Nephron progenitor cell (in vitro differentiated cells): ENCODE data around the gene ADAMTSL3.

Experiments used
- DNase-seq: peaks from one replicate; pipeline ENCODE4 v3.0.0; 2021
- H3K27ac Mint-ChIP-seq: 2 replicates; pipeline ENCODE4 v1.8.0; 2021; ENCODE audit warnings: mild to moderate bottlenecking, moderate library complexity, mixed read lengths
- H3K27me3 Mint-ChIP-seq: 2 replicates; pipeline ENCODE4 v1.8.0; 2021; ENCODE audit warnings: mild to moderate bottlenecking, low read depth, mixed read lengths; ENCODE audit not compliant: poor library complexity
- H3K36me3 Mint-ChIP-seq: 2 replicates; pipeline ENCODE4 v1.8.0; 2021; ENCODE audit warnings: low read depth, mixed read lengths
- H3K4me1 Mint-ChIP-seq: 2 replicates; pipeline ENCODE4 v1.8.0; 2021; ENCODE audit warnings: mixed read lengths
- H3K4me3 Mint-ChIP-seq: 2 replicates; pipeline ENCODE4 v1.8.0; 2021; ENCODE audit warnings: mild to moderate bottlenecking, moderate library complexity, mixed read lengths
- H3K9me3 Mint-ChIP-seq: 2 replicates; pipeline ENCODE4 v1.8.0; 2021; ENCODE audit warnings: mild to moderate bottlenecking, moderate library complexity, mixed read lengths
- TF ChIP-seq, protein P1 (sequence below): fragments of 200-600 bp; sonication (generic); IDR thresholded peaks from 2 replicates; pipeline ENCODE4 v1.5.0; 2021; ENCODE audit warnings: antibody characterized with exemption

ADAMTSL3 gene

DNA sequence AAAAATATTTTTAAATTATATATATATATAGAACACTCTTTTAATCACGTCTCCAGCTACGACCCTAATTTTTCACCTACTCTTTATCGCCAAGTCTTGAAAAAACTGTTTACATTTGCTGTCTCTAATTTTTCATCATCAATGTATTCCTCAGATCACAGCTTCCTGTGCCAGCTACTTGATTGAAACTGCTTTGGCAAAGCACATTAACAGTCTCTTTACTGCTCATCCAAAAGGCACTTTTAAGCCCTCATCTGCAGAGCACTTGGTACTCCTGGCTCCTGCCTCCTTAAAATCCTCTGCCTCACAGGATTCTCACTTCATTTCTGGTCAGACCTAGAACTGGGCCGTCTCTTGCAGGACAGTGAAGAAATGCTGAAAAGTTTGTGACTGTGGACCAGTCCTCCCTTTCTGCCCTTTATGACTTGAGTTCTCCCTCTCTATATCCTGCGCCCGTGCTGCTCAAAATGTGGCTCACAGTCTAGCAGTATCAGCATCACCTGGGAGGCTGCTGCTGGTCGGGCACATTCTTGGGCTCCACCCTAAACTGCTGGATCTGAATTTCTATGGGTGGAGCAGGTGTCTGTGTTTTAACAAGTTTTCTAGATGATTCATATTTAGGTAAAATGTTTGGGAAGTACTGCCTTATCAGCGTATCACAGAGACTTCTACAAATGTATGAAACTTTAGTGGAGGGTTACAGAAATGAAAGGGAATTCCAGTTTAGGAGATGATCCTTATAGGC lies 196.8 kb downstream of the ADAMTSL3 start:
- TF ChIP-seq, protein P1, sequence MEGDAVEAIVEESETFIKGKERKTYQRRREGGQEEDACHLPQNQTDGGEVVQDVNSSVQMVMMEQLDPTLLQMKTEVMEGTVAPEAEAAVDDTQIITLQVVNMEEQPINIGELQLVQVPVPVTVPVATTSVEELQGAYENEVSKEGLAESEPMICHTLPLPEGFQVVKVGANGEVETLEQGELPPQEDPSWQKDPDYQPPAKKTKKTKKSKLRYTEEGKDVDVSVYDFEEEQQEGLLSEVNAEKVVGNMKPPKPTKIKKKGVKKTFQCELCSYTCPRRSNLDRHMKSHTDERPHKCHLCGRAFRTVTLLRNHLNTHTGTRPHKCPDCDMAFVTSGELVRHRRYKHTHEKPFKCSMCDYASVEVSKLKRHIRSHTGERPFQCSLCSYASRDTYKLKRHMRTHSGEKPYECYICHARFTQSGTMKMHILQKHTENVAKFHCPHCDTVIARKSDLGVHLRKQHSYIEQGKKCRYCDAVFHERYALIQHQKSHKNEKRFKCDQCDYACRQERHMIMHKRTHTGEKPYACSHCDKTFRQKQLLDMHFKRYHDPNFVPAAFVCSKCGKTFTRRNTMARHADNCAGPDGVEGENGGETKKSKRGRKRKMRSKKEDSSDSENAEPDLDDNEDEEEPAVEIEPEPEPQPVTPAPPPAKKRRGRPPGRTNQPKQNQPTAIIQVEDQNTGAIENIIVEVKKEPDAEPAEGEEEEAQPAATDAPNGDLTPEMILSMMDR = no peak
- no peak for DNase-seq
- no peaks in the 10 kb centered on the region for H3K4me1 Mint-ChIP-seq

DNA sequence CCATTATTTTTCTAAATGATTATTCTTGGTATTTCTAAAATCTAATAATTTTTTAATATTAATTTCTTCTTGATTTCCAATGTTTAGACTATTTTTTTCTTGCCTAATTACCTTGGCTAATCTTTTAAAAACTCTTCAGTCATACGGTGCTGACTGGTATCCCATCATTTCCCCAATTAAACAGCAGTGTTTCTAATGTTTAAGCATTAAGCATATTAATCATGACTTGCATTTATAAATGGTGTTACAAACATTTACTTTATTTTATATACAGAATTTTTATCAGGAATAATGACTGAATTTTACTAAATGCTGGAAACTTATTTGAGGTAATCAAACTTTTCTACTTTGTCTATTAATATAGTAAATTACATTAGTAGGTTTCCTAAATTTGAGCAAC lies 199.3 kb downstream of the ADAMTSL3 start:
- TF ChIP-seq, protein P1 = no peak
- DNase-seq = no peak
- no peak overlapping the region for H3K4me3 Mint-ChIP-seq
- H3K27me3 Mint-ChIP-seq = peaks cover 14% of the 10 kb centered on the region
- H3K4me1 Mint-ChIP-seq = no peaks in the 10 kb centered on the region
- H3K36me3 Mint-ChIP-seq = no peaks in the 10 kb centered on the region
- H3K9me3 Mint-ChIP-seq = no peaks in the 10 kb centered on the region
- H3K27ac Mint-ChIP-seq = no peak overlapping the region

More for the DNA sequence above, 196.8 kb downstream of the ADAMTSL3 start:
- Mint-ChIP-seq H3K9me3 (no peaks in the 10 kb centered on the region), H3K27ac (peak overlapping the region; percentile 21), H3K4me3 (no peak overlapping the region), H3K36me3 (no peaks in the 10 kb centered on the region), H3K27me3 (peaks cover 17% of the 10 kb centered on the region)

DNA sequence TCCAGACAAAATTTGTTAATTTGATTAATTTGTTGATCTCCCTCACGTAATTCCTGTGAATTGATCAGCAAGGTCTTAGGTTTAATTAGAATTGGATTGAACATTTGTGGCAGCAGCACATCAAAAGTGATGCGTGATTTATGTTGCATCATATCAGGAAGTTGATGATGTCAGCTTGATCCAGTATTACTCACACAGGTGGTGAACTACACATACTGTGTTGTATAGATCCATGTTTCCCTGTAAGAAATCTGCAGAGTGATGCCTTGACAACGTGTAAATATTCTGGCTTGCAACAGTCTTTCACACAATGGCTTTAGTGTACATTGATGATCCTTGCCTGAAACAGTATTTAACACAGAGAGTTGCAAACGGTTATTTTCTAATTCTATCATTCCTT lies 200.4 kb downstream of the ADAMTSL3 start:
- Mint-ChIP-seq H3K36me3 (no peaks in the 10 kb centered on the region), H3K27ac (no peak overlapping the region), H3K4me1 (no peaks in the 10 kb centered on the region), H3K4me3 (no peak overlapping the region), H3K27me3 (peaks cover 10% of the 10 kb centered on the region), H3K9me3 (no peaks in the 10 kb centered on the region)
- no peak for DNase-seq
- TF ChIP-seq, protein P1 = no peak

DNA sequence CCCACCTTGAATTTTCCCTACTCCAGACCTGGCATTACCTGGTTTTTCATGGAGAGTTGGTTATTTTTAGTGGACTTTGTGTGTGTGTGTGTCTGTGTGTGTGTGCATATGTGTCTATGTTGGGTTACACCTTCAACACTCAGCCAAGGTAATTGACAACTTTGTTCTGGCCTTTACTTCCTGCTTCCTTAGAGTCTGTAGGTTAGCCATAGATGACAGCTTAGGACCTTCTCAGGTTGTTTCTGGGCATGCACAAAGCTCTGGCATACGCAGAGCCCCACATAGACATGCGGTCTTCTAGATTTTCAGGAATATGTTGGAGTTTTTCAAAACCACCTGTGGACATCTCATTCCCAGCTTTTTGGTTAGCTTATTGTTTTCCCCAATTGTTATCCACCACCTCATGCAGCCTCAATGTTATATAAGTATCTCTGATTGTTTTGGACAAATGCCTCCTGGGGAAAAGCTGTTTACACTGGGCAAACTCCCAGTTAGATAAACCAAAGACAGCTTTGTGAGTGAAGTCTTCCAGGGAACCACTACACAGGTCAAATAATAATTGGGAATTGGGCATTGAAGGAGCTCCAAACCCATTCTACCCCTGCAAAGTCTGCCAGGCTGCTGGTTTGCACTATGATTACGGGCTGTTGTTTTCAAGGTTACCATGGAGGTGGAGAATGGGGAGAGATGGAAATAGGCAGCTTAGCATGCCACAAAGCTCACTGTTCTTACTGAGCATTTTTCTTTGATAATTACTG lies 201.2 kb downstream of the ADAMTSL3 start:
- H3K4me3 Mint-ChIP-seq = no peak overlapping the region
- peaks cover 4% of the 10 kb centered on the region for H3K36me3 Mint-ChIP-seq
- peaks cover 5% of the 10 kb centered on the region for H3K9me3 Mint-ChIP-seq
- TF ChIP-seq, protein P1 = no peak
- H3K27ac Mint-ChIP-seq = no peak overlapping the region
- H3K27me3 Mint-ChIP-seq = peaks cover 6% of the 10 kb centered on the region
- H3K4me1 Mint-ChIP-seq = no peaks in the 10 kb centered on the region
- DNase-seq = no peak

DNA sequence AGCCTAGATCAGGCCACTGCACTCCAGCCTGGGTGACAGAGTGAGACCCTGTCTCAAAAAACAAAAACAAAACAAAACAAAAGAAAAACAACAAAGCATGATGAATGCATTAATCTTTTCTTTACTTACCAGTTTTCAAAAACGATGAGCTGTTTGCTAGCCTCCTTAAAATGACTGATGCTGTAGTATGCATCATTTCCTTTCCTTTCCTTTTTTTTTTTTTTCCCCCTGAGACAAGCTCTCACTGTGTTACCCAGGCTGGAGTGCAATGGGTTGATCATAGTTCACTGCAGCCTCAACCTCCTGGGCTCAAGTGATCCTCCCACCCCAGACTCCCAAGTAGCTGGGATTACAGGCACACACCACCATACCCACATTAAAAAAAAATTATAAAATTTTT lies 202.0 kb downstream of the ADAMTSL3 start:
- Mint-ChIP-seq H3K27ac (no peak overlapping the region), H3K9me3 (peaks cover 13% of the 10 kb centered on the region), H3K27me3 (peaks cover 4% of the 10 kb centered on the region), H3K36me3 (peaks cover 5% of the 10 kb centered on the region), H3K4me3 (no peak overlapping the region), H3K4me1 (no peaks in the 10 kb centered on the region)
- DNase-seq = no peak
- TF ChIP-seq, protein P1 = no peak
